HepG2 (cell line): Measurements from ENCODE around the gene INHBC. TPM values are rescaled to one million over a fixed set of nuclear protein-coding genes. Genes with fewer than 3 reads are reported as not detected.

Experiments used
- HDAC2 ChIP-seq: sonication (generic); formaldehyde crosslinking; IDR thresholded peaks from 2 replicates; pipeline ENCODE4 v1.4.0; 2020; ENCODE audit warnings: missing genetic modification reagents
- HDAC6 ChIP-seq: fragments of 200-600 bp; sonication (generic); IDR thresholded peaks from 2 replicates; pipeline ENCODE4 v1.7.0; 2017; ENCODE audit warnings: mild to moderate bottlenecking, antibody characterized with exemption, low read length, low read depth
- ISL2 ChIP-seq: sonication (generic); formaldehyde crosslinking; IDR thresholded peaks from 2 replicates; pipeline ENCODE4 v1.5.0; 2020; ENCODE audit warnings: missing genetic modification reagents
- JUN ChIP-seq: sonication (generic); formaldehyde crosslinking; IDR thresholded peaks from 2 replicates; pipeline ENCODE4 v1.4.0; 2020; ENCODE audit warnings: mild to moderate bottlenecking, missing genetic modification reagents
- NCOA2 ChIP-seq: sonication (generic); formaldehyde crosslinking; IDR thresholded peaks from 2 replicates; pipeline ENCODE4 v1.8.0; 2022; ENCODE audit warnings: inconsistent platforms
- RELA ChIP-seq: sonication (generic); formaldehyde crosslinking; IDR thresholded peaks from 2 replicates; pipeline ENCODE4 v1.4.0; 2020; ENCODE audit warnings: missing genetic modification reagents
- RFX3 ChIP-seq: IDR thresholded peaks from 2 replicates; pipeline ENCODE4 v1.6.1; 2016; ENCODE audit warnings: missing biosample characterization, missing genetic modification reagents
- RXRA ChIP-seq: sonication (generic); formaldehyde crosslinking; IDR thresholded peaks from 2 replicates; pipeline ENCODE4 v1.5.1; 2020; ENCODE audit warnings: missing genetic modification reagents
- SNRNP70 ChIP-seq: fragments of 200-400 bp; formaldehyde crosslinking; IDR thresholded peaks from 2 replicates; pipeline ENCODE4 v1.6.1; 2017; ENCODE audit warnings: mild to moderate bottlenecking, low read depth, low read length, moderate library complexity
- ZFAT ChIP-seq: sonication (generic); formaldehyde crosslinking; conservative IDR thresholded peaks from 2 replicates; pipeline ENCODE4 v1.8.1; 2023; ENCODE audit warnings: missing genetic modification reagents, inconsistent platforms
- ZNF570 ChIP-seq: sonication (generic); formaldehyde crosslinking; IDR thresholded peaks from 2 replicates; pipeline ENCODE4 v1.4.0; 2020; ENCODE audit warnings: mild to moderate bottlenecking, missing genetic modification reagents, borderline replicate concordance
- ZNF572 ChIP-seq: sonication (generic); formaldehyde crosslinking; IDR thresholded peaks from 2 replicates; pipeline ENCODE4 v1.5.1; 2020; ENCODE audit warnings: mild to moderate bottlenecking, missing genetic modification reagents
- polyA plus RNA-seq, 8 experiments: library from polyadenylated mRNA; depleted of rRNA in 3 of 8; stranded (reverse) in 7 of 8; unstranded in 1 of 8; fragments of >200 nt; fragmentation: Illumina TruSeq in 4 of 8; extraction: Trizol in 4 of 8; gene quantifications; 2 replicates each; pipeline versions ENCODE4 v1.2.1 to v1.2.3, GENCODE V29; 2011 to 2016; ENCODE audit warnings: low read depth in 4 of 8, missing spikeins in 1 of 8, mixed read lengths in 1 of 8; ENCODE audit not compliant: insufficient read depth in 1 of 8
- total RNA-seq, 5 experiments: library from RNA; depleted of rRNA; stranded (reverse); fragments of >200 nt; fragmentation: Illumina TruSeq; extraction: Trizol; gene quantifications; 2 replicates each; pipeline ENCODE4 v1.2.3, GENCODE V29; 2016; ENCODE audit warnings: low read depth in 1 of 5
- TF ChIP-seq, protein P1 (sequence below): sonication (generic); formaldehyde crosslinking; IDR thresholded peaks from 2 replicates; pipeline ENCODE4 v1.5.0; 2020; ENCODE audit warnings: missing genetic modification reagents
- TF ChIP-seq, protein P2 (sequence below): IDR thresholded peaks from 2 replicates; pipeline ENCODE4 v1.6.1; 2016; ENCODE audit warnings: mild to moderate bottlenecking, missing biosample characterization, missing genetic modification reagents
- TF ChIP-seq, protein P3 (sequence below): sonication (generic); IDR thresholded peaks from 2 replicates; pipeline ENCODE4 v1.6.1; 2016; ENCODE audit warnings: low read depth, borderline replicate concordance
- TF ChIP-seq, protein P4 (sequence below): sonication (generic); formaldehyde crosslinking; IDR thresholded peaks from 2 replicates; pipeline ENCODE4 v1.4.0; 2020; ENCODE audit warnings: missing genetic modification reagents
- TF ChIP-seq, protein P5 (sequence below), 2 experiments: sonication (generic) in 1 of 2; formaldehyde crosslinking in 1 of 2; IDR thresholded peaks; 2 replicates each; pipeline versions ENCODE4 v1.4.0 to v1.6.1; 2018 to 2020; ENCODE audit warnings: missing genetic modification reagents in 2 of 2, borderline replicate concordance in 1 of 2, low read depth in 1 of 2, mild to moderate bottlenecking in 1 of 2, missing biosample characterization in 1 of 2

Gene INHBC
- total and polyA plus RNA-seq, 2 of the 13 experiments (the other 11 are each of a cell fraction or from before 2014, with no cell fraction given), result 1.8 to 13.8 TPM

DNA sequence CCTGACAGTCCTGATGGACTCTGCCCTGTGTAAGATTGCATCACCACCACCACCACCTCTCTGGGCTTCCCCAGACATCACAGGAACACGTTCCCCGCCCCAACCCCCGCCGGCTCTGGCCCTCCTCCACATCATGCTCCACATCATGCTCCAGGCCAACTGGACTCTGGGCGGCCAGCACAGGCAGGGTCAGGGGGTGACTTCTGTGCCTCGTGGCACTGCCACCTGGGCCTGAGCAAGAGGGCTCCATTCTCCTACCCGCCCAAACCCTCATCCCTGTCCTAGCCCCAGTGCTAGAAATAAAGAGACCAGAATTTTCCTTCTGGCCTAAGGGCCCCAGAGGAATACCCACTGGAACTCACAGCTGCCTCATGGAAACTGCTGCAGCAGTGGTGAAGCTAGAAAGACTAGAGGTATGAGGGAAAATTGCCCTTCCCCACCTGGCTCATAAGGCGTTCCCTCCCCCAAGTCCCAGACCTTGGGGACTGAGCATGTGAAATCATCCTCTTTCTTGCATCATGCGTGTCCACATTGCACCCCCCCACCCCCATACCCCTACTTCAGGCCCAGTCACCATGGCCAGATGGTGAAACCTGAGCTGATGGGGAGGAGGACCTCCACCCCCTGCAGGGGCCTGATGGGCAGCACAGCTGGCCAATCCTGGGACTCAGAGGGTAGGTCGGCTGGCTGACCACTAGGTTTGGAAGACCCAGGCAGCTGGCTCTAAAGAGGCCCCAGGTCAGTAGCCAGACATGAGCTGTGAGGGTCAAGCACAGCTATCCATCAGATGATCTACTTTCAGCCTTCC, 20.2 kb downstream of the INHBC start, which contains the start of gene INHBE (continued):
- TF ChIP-seq, protein P1, sequence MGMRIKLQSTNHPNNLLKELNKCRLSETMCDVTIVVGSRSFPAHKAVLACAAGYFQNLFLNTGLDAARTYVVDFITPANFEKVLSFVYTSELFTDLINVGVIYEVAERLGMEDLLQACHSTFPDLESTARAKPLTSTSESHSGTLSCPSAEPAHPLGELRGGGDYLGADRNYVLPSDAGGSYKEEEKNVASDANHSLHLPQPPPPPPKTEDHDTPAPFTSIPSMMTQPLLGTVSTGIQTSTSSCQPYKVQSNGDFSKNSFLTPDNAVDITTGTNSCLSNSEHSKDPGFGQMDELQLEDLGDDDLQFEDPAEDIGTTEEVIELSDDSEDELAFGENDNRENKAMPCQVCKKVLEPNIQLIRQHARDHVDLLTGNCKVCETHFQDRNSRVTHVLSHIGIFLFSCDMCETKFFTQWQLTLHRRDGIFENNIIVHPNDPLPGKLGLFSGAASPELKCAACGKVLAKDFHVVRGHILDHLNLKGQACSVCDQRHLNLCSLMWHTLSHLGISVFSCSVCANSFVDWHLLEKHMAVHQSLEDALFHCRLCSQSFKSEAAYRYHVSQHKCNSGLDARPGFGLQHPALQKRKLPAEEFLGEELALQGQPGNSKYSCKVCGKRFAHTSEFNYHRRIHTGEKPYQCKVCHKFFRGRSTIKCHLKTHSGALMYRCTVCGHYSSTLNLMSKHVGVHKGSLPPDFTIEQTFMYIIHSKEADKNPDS (CRISPR knock-in tag), result peak; percentile 81; the same call in 1 of the 2 replicates
- TF ChIP-seq, protein P2, sequence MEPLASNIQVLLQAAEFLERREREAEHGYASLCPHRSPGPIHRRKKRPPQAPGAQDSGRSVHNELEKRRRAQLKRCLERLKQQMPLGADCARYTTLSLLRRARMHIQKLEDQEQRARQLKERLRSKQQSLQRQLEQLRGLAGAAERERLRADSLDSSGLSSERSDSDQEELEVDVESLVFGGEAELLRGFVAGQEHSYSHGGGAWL (CRISPR knock-in tag), result 0 out of 2 replicates have a peak, but pooled peaks have one; percentile 5
- no peak for TF ChIP-seq ZFAT (CRISPR knock-in tag)
- TF ChIP-seq, protein P3, sequence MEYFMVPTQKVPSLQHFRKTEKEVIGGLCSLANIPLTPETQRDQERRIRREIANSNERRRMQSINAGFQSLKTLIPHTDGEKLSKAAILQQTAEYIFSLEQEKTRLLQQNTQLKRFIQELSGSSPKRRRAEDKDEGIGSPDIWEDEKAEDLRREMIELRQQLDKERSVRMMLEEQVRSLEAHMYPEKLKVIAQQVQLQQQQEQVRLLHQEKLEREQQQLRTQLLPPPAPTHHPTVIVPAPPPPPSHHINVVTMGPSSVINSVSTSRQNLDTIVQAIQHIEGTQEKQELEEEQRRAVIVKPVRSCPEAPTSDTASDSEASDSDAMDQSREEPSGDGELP, result peak; percentile 87
- TF ChIP-seq SNRNP70, result no peak
- TF ChIP-seq JUN (CRISPR knock-in tag), result no peak; the same call in 1 of the 2 replicates
- TF ChIP-seq RELA, result no peak; the same call in 1 of the 2 replicates
- no peak for TF ChIP-seq ZNF570 (CRISPR knock-in tag)
- peak; percentile 89 for TF ChIP-seq HDAC2
- TF ChIP-seq ZNF572 (CRISPR knock-in tag), result no peak
- TF ChIP-seq HDAC6, result no peak
- TF ChIP-seq, protein P4, sequence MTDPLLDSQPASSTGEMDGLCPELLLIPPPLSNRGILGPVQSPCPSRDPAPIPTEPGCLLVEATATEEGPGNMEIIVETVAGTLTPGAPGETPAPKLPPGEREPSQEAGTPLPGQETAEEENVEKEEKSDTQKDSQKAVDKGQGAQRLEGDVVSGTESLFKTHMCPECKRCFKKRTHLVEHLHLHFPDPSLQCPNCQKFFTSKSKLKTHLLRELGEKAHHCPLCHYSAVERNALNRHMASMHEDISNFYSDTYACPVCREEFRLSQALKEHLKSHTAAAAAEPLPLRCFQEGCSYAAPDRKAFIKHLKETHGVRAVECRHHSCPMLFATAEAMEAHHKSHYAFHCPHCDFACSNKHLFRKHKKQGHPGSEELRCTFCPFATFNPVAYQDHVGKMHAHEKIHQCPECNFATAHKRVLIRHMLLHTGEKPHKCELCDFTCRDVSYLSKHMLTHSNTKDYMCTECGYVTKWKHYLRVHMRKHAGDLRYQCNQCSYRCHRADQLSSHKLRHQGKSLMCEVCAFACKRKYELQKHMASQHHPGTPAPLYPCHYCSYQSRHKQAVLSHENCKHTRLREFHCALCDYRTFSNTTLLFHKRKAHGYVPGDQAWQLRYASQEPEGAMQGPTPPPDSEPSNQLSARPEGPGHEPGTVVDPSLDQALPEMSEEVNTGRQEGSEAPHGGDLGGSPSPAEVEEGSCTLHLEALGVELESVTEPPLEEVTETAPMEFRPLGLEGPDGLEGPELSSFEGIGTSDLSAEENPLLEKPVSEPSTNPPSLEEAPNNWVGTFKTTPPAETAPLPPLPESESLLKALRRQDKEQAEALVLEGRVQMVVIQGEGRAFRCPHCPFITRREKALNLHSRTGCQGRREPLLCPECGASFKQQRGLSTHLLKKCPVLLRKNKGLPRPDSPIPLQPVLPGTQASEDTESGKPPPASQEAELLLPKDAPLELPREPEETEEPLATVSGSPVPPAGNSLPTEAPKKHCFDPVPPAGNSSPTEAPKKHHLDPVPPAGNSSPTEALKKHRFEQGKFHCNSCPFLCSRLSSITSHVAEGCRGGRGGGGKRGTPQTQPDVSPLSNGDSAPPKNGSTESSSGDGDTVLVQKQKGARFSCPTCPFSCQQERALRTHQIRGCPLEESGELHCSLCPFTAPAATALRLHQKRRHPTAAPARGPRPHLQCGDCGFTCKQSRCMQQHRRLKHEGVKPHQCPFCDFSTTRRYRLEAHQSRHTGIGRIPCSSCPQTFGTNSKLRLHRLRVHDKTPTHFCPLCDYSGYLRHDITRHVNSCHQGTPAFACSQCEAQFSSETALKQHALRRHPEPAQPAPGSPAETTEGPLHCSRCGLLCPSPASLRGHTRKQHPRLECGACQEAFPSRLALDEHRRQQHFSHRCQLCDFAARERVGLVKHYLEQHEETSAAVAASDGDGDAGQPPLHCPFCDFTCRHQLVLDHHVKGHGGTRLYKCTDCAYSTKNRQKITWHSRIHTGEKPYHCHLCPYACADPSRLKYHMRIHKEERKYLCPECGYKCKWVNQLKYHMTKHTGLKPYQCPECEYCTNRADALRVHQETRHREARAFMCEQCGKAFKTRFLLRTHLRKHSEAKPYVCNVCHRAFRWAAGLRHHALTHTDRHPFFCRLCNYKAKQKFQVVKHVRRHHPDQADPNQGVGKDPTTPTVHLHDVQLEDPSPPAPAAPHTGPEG (CRISPR knock-in tag), result no peak
- TF ChIP-seq RFX3, result no peak
- peak; percentile 65 for TF ChIP-seq ISL2 (CRISPR knock-in tag)
- TF ChIP-seq RXRA (CRISPR knock-in tag), result peak; percentile 81
- peak; percentile 83 for TF ChIP-seq NCOA2 (CRISPR knock-in tag)
- TF ChIP-seq, protein P5, sequence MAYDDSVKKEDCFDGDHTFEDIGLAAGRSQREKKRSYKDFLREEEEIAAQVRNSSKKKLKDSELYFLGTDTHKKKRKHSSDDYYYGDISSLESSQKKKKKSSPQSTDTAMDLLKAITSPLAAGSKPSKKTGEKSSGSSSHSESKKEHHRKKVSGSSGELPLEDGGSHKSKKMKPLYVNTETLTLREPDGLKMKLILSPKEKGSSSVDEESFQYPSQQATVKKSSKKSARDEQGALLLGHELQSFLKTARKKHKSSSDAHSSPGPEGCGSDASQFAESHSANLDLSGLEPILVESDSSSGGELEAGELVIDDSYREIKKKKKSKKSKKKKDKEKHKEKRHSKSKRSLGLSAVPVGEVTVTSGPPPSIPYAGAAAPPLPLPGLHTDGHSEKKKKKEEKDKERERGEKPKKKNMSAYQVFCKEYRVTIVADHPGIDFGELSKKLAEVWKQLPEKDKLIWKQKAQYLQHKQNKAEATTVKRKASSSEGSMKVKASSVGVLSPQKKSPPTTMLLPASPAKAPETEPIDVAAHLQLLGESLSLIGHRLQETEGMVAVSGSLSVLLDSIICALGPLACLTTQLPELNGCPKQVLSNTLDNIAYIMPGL (CRISPR knock-in tag; IDR thresholded peaks at IDR 0.05; ENCODE audit: borderline replicate concordance in 1 of 2, low read depth in 1 of 2), result peak; percentile 39 to 76; a peak in 3 of 4 replicates
